Fibroblast of skin of back (primary cell): ENCODE data around the gene NALCN.
A peak's percentile ranks its signal among the peaks of the same experiment; 100 is the strongest.

ENCODE experiments used
- DNase-seq: peaks from one replicate; pipeline ENCODE4 v3.0.0-alpha.2; 2013

Gene NALCN

DNA sequence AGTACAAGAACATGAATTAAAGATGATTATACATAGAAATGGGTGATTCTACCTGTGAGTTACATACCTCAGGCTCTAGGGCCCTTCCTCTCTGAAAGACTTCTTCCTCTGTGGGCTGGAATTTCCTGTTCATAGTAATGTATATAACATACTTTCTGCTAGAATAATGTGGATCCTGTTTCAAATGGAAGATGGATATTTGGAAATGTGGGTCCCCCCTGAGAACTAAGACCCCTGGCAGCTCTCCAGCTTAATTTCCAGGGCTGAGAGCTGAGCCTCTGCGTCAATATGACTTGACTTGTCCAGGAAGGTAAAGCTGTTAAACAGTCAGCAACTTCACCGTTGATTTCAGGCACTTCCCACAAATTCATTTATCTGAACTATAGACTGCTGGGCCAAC is 296.3 kb downstream of the NALCN start:
- no peak for DNase-seq

DNA sequence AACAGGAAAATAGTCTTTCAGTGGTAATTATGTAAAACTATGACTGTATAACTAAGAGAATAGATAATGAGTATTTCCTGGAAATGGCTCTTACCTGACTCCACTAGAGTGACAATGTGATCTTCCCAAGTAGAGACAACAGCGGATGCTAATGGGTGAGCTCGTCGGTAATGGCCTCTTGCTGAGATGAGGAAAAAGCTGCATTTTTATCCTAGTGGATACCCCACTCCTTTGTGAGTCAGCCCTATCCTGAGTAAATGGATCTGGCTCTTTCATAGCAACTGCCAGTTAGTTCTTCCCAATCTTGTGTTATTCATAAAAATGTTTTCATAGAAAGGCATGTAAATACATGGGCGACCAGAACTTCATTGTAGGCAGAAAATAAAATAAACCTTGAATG is 299.5 kb downstream of the NALCN start:
- DNase-seq, result peak; percentile 10

DNA sequence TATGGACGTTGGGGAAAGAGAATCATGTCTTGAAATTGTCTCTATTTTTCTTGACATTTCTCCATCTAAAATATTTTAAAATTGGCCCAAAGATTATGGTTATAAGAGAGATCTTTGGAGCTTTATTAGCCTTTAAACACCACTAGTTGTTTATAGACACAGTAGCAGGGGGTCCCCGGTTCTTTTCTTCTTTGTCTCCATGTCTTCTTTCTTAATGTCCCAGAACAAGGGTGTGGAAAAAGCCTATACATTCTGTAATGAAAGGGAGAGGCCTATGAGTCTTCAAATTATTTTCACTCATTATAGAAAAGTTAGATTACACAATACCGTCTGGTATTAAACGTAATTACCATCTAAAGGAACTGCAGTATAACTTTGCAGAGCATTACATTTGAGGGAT is 300.0 kb downstream of the NALCN start:
- no peak for DNase-seq

DNA sequence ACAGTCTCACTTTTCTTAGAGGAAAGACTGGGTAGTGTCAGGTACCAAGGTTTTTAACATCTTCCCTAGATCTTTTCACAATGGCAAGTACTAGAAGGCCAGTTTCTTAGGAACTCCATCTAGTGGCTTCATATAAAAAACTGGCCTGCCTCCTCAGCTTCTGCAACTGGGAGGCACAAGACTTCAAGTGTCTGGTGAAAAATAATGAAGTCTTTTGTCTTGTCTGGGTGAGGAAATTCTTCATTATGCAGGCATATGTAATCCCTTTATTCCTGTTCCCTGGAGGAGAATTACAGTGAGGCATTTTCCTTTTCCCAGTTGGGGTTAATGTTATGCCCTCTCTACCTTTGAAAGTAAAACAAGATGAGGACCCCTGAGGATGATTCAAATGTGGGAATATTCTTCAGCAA is 300.5 kb downstream of the NALCN start:
- peak; percentile 70 for DNase-seq

DNA sequence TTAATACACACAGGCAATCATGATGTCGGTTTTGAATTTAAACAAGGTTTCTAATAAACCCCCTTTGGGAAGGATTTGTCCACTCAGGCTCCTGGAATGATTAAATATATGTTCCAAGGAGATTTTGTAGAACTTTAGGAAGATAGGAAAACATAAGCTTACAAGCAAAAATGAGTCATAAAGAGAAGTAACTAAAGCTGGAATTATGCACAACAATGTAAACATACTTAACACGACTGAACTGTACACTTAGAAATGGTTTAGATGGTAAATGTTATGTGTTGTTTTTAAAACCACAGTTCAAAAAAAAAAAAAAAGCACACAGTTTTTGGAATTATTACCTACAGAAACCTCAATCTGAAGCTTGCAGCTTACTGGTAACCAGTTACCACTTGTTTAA is 304.4 kb downstream of the NALCN start:
- peak; percentile 15 for DNase-seq

DNA sequence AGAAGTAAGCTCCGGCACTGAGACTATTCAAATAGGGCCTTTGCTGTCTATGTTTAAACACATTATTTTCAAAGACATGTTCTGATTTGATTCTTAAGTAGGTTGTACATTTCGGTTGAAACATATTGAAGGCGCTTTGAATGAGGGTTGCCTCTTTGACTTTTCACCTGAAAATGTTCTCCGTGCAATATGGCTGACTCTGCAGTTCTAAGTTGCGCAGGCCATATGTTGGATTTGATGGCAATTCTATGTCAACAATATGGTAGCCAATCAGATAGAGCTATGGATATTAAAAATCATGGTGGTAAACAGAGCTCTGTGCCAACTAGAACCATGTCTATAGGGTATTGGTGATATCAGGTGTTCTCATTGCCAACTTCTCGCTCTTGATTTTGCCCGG is 307.3 kb downstream of the NALCN start:
- no peak for DNase-seq

DNA sequence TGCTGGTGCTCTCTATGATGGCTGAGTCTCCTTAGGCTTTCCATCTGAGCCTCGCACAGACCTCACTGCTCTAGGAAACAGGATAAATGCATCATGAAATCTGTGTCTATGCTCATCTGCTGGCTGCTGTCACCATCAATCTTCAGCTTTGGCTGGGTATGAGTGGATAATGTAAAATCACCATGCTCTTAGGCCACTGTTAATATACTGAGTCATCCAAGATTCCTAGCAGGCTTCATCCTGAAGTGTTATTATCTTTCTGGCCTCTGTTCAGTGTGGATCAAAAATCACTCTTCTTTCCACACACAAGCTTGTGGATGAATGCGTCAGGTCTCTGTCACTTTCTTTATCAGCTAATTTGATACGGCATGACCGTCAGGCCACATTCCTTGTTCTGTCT is 317.4 kb downstream of the NALCN start:
- peak; percentile 4 for DNase-seq

DNA sequence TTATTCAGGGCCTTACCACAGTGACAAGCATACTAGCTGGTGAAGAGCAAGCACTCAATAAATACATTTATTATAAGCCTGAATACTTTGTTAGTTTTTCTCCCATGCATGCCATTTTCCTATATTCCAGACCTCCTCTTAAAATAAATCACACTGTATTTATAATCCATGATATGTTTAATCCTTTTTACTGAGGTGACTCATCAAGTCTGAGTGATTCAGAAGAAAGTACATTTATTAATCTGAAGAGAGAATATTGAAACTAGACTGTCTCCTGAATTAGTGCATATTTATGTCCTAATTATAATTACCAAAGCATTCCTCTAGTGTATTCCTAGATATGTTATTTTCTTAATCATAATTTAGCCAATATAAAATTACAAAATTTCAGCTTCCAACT is 323.3 kb downstream of the NALCN start:
- no peak for DNase-seq

DNA sequence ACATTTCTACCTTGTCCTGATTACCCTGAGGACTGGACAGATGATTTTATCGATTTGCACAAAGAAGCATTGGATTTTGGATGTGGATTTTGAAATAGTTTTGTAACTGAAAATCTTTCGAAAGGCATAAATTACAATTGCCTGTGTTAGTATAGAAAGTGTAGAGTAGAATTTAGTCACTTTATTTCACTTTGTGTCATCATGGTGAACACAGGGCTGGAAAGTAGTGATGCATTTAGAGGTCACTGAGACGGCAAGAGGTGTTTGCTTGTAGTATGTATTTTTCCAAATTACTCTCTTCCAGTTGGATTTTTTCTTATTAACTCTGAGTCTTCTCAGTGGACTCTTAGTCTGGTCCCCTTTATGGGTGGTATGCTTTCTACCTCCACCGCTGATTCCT is 326.0 kb downstream of the NALCN start:
- DNase-seq, result no peak

DNA sequence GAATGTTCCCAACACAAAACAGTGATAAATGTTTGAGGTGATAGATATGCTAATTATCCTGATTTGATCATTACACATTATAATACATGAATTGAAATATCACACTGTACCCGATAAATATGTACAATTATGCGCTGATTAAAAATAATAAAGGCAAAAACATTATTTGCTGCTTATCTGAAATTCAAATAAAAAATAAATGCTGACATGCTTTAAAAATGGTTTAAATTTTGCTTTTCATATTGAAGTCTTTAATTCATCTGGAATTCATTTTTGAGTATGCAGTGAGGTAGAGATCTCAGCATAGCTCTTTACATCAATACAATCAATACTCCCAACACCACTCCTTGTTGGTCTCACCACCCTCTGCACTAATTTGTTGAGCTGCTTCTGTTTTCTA is 330.8 kb downstream of the NALCN start:
- DNase-seq, result no peak

DNA sequence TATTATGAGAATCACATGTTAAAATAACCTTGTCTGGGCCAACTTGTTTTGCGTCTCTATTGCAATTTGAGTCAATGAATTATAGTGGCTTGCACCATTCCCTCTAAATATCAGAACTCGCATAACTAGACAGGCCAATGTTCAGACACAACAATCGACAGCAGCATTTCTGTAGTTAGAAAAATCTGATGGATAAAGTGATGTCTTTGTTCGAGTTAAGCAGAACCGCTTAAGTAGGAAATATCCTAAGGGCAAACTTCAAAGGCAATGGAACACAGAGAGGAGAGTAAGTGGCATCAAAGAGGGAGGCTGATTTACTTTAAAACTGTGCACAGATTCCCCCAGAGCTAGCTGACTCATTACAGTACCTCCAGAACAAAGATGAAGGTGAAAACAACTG is 333.9 kb downstream of the NALCN start:
- no peak for DNase-seq

DNA sequence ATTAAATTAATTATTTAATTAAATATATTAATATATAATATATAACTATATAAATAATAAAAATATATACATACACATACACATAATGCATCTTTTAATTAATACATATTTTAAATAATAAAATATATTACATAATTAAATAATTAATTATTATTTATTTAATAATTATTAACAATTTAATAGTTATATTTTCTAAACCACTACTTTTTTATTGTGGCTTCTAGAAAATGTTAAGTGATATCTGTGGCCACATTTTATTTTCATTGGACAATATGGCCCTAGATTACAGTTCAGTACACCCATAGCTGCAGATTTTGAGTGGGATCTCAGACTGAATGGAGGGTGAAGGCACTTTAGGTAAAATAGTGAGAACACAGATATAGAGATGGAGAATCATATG is 335.7 kb downstream of the NALCN start:
- no peak for DNase-seq

DNA sequence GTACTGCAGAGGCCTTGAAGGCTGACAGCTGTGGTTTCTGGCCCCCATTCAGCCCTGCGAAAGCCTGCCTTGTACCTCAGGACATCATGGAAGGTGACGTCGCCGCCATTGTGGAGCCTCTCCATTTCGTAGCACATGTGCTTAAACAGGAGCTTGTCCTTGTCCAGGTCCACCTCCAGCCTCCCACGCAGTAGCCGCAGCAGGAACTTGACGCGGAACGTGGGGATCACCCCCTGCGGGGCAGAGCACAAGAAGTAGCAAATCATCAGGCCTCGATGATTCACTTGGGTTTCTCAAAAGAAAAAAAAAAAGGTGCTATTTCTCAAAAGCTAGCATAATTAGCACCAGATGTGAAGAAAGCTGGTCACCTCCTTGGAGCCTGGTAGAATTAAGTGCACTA is 351.0 kb downstream of the NALCN start:
- peak; percentile 42 for DNase-seq

DNA sequence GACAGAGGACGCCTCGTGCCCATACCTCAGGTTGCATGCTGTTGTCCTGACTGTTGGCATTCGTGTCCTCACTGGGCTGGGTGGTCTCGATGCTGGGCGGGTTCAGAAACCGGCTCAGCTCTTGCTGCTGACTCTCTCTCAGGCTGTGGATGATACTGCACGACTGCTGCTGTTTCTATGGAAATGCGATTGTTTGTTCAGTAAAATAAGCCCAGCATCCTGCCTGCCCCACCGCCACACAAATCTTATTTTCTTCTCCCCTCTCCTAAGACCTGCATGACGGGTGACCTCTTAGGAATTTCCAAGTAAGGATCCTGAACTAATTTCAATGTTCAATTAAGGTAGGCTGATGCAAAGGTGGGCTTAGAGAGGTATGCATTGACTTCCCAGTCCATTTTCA is 356.5 kb downstream of the NALCN start:
- DNase-seq, result no peak

DNA sequence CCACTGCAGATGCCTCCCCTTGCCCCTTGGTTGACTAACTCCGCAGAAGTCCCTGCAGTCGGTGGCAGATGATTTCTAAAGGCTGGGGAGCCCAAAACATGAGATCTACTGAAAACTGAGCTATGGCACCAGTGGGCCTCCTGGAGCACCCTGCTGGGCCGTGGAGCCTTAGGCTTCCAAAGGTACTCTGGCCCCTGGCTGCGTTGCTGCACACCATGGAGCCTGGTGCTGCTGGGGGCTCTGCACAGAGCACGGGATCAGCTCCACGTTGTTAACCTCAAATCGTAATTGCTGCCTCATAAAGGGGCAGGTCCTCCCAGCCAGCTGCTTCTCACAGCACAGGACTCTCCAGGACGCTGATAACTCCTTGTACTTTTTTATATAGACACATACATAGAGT is 357.5 kb downstream of the NALCN start:
- DNase-seq, result no peak

DNA sequence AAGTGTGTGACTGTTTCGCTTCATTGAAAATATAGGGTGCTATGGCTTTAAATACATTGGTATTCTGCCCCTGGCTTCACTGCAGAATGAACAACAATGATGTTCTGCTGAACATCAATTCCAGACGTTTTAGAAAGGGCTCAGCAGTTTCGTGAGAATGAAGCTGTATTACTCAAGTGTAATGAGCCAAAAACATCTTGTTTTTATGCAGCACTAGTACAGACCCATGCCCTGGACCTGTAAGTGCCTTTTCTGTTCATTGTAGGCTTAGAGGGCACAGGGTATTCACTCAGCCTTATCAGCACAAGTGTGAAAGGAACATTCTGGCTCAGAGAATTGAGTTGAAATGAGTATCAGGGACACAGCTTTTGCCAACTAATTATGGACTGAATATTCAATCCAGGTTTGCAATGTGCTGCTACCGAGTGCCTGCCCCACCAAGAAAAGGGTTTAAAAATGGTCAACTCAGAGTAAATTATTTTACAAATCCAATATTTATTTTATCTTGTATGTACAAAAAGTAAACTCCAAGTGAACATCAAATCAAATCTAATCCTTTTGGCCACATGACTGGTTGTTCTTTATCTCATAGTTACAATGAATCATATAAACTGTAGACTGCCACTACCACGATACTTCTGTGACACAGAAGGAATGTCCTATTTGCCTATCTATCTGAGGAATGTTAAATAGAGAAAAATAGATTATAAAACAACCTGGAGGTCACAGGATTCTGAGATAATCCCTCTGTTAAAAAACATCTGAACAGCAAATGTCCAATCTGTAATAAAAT is 362.8 kb downstream of the NALCN start:
- DNase-seq, result no peak

DNA sequence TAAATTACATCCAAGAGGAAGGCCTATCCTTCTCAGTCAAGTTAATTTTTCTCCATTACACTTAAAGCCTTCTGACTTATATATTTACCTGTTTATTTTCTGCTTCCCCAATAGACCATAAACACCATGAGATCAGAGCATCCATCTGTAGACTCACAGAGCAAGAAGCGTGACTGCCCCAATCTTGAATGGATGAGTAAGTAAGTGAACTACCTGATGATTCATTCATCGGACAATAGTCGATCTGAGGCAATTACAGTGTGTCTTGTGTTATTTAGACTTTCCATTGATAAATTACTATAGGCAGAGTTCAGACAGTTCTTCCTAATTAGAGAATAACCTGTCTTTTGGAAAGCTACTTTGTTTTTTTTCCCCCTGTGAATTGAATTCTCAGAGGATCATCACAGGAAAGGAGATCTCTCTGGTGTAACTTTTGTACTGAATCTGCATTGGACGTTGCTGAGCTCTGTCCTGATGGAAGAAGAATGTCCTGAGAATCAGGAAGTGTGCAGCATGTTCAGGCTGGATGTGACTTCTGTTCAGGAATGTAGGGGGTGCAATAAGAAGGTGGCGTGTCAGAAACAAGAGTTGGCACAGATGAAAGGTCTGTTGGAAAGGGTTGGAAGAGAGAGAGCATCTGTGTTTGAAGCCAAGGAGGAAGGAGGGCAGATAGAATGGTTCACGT is 367.0 kb downstream of the NALCN start:
- no peak for DNase-seq

DNA sequence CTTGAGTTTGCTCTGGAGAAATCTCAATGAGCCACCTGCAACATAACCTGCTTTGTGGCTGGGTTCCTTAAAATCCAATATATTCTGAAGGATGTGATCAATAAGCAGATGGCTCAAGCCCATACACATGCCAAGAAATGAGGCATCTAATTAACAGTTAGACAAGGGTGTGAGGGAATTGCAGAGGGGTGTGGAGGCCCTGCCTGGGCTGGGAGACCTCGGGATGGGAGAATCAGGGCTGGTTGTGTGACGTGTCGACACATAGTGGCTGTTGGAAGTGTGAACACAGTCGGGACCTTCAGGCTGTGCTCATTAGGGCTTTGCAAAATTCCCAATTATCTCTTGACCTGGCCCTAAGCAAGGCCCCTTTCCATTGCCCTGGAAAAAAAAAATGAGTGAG is 379.8 kb downstream of the NALCN start:
- DNase-seq, result no peak

DNA sequence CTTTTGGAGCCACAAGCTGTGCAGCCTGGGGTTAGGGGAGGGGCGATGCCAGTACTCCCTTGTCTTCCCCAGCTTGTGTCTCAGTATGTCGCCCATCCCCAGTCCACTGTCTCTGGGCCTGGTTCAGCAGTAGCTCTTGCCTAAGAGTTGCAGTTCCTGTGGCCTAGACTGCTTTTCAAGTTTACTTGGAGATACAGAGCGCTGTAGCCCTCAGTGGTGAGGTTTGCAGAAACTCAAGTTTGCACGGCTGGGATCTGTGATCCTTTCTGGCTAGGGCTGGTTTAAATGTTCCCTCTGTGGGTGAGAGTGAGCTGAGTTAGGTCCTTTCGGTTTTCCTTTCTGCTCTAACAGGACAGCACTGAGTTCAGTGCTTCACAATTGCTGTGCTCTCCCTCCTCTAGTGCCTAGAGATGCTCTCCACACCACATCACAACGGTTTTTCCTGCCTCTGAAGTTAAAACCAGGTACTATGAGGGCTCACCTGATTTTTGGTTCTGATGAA is 381.1 kb downstream of the NALCN start:
- no peak for DNase-seq

DNA sequence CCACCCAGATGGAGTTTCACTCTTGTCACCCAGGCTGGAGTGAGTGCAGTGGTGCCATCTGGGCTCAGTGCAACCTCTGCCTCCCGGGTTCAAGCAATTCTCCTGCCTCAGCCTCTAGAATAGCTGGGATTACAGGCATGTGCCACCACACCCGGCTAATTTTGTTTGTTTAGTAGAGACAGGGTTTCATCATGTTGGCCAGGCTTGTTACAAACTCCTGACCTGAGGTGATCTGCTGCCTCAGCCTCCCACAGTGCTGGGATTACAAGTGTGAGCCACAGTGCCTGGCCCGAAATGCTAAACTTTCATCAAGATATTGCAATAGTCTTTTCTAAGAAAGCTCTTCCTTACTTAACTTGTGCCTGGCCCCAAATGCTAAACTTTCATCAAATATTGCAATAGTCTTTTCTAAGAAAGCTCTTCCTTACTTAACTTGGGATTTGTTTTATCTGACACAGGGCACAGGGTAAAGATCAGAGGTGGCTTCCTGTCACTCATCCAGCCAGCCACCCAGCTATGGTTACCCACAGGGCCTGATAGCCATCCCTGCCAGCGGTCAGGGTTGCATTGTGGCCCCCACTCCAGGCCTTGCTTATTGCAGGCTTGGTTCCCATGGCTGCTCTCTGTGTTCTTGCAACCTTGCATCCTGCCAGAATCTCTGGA is 389.4 kb downstream of the NALCN start:
- DNase-seq, result no peak

DNA sequence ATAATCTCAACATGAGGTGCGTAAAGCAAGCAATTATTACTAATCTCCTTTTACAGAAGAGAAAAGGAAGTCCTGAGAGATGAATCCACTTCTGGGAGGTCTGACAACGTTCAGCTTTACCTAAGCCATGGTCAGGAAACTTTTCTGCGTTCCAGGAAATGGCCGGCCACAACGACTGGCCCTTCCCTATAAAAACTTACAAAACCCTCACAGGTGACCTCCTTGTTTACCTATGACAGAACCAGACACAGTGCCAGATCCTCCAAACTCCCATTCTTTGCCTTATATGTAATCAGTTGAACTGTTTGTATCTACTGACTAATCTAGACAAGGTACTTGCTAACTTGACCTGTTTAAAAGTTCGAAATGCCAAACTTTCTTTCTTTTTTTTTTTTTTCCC is 390.0 kb downstream of the NALCN start:
- no peak for DNase-seq

DNA sequence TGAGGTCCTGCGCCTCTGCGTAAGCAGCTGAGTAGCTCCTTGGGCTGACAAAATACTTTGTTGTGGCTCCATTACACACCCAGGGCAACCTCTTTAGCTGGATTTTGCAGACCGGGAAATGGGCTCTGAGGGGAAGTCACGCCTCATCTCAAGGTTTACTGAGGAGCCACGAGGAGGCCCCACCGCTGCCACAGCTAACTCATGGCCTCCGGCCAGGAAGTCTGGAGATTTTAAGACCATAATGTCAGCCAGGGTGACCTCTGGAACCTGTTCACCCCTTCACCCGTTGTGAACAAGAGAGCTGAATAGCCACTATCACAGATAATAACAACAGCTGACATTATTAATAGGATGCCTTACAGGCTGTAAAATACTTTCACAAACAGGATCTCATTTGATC is 390.4 kb downstream of the NALCN start:
- DNase-seq, result no peak

DNA sequence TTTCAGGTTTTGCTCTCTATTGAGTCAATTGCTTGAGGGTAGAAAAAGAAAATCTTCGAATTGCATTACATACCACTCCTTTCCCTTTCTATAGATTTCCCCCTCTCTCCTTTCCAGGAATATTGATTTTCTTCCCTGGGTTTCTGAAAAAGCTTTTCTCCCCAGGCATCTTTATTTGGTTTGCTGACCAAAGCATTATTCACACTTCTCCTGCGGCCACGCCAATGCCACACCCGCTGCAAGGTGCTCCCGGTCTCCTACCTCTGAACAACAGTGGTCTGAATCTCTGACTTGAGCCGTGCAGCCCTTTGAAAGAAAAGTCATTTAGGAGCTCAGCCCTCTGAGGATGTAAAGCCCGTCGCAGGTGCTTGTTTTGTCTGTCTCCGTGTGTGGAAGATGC is 390.8 kb downstream of the NALCN start:
- no peak for DNase-seq

DNA sequence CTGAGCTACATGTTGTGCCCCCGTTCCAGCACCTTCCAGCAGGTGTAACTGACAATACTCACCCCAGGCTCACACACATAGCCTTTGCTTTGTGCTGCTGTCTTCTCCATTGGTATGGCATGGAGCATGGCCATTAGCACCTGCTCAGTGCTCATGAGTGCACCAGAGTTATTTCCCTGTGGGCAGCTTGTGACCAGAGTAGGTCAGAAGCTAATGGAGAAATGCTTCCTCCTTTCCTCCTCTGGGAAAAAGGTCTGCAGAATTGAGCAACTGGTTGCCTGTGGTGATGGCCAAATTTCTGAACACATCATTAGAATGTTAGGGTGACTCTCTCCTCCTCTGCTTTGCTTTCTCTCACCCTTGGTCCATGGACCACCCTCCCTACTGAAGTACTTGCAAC is 397.2 kb downstream of the NALCN start:
- DNase-seq, result no peak
